ENCODE results near the gene SHMT2. TPM values are rescaled to one million over a fixed set of nuclear protein-coding genes. Genes with fewer than 3 reads are reported as not detected.

SHMT2 gene
- total and polyA plus RNA-seq, 7 experiments from 2014 or later: 21.7 to 175 (median 36.1) TPM

DNA sequence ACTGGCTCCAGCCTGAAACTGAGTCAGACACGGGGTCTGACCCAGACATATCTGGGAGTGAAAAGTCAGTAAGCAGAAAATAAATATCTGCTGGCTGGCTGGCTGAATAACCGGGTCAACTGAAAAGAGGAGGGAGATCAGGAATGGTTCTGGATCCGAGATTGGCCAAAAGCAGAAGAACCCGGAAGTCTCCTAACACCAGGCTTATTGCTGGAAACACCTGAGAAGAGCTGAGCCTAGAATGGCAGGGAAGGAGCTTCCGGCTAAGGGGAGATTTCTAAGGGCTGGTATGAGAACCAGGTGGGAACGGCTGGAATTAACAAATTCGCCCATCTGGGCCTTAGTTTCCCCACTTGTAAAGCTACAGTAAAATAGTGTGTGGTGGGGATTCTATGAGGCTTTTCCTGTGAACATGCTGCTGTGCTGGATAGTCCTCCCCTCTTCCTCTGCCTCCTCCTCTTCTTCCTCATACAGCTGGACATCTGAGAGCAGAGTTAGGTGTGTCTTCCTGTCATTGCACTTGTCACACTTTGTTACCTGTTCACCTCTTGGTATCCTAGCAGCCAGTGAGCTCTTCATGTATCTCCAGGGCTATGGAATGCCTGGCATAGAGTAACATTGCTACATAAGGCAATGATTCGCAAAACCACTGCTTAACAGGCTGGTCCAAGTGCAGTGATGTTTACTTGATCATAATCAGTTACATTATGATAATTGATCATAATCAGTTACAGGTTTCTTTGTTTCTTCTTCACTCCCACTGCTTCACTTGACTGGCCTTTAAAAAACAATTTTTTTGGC lies 2.0 kb upstream of the SHMT2 start:
- Histone ChIP-seq H3K4me3 (ENCODE audit: low read length) (no peak overlapping the region), H3K4me1 (ENCODE audit: control insufficient read depth in 2 of 2, insufficient read depth in 2 of 2, low read length in 2 of 2) (peaks cover 21 to 50% of the 10 kb centered on the region in 2 donors), H3K9me3 (ENCODE audit: control insufficient read depth in 2 of 3, low read length in 3 of 3) (no peaks in the 10 kb centered on the region), H3K27me3 (ENCODE audit: control insufficient read depth in 2 of 2, insufficient read depth in 2 of 2, low read length in 2 of 2) (peaks cover 6 to 35% of the 10 kb centered on the region in 2 donors), H3K27ac (ENCODE audit: low read depth, low read length) (no peak overlapping the region), H3K36me3 (ENCODE audit: control insufficient read depth in 2 of 3, insufficient read depth in 3 of 3, low read length in 3 of 3) (peaks cover 0 to 13% (median 0%) of the 10 kb centered on the region in 3 experiments)
- intact Hi-C loops (cut with micrococcal nuclease): loop anchor here in 1 of 2 donors (5.0 kb wide), 1 partner anchor 595 kb away; the partner anchor contains the start of gene BAZ2A
- Mint-ChIP-seq H3K27ac (peak overlapping the region in 1 of 9 donors; percentile 34), H3K27me3 (peaks cover 32 to 50% (median 44%) of the 10 kb centered on the region in 5 donors), H3K4me3 (peak overlapping the region in 4 of 10 donors; percentile 13 to 39 (median 30)), H3K36me3 (peaks cover 0 to 17% (median 0%) of the 10 kb centered on the region in 5 donors), H3K9me3 (peaks cover 0 to 5% (median 0%) of the 10 kb centered on the region in 11 donors), H3K4me1 (peaks cover 38 to 69% (median 59%) of the 10 kb centered on the region in 7 donors)
- no peak for ATAC-seq
- POLR2A ChIA-PET: interaction anchor here (0.7 to 9.4 kb wide), 4 partner anchors 13 to 380 kb away, joined by 3 to 79 read pairs (median 6); a partner anchor contains a TSS
- no peak for DNase-seq
- CTCF ChIA-PET: interaction anchor here (1.4 to 11.7 kb wide), 3 partner anchors 13 to 168 kb away, joined by 3 to 148 read pairs (median 4); a partner anchor contains a TSS

DNA sequence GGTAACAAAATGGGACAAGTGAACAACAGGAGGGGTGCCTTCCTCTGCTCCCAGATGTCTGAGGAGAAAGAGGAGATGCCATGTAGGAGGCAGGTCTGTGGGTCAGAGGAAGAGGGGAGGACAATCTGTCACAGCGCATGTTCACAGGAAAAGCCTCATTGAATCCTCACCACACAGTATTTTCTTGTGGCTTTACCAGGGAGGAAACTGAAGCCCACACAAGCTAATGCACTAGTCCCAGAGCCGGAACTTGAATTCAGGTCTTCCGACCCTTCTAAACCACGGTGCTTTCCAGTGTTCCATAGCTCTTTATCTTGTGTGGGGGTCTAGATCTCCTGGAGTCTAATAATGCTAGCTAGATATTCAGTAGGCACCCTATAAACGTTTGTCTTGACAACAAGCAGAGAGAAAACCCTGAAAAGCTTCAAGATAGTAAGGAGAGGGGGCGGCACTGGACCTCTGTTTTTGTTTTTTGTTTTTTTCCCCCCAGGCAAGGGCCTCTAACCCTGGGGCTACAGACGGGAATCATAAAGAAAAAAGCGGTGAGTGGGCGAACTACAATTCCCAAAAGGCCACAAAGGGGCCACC lies 371 bp upstream of the SHMT2 start:
- peaks cover 38 to 60% (median 55%) of the 10 kb centered on the region in 7 donors for H3K4me1 Mint-ChIP-seq
- DNase-seq: no peak
- peaks cover 0 to 2% (median 0%) of the 10 kb centered on the region in 11 donors for H3K9me3 Mint-ChIP-seq
- peaks cover 16 to 34% (median 28%) of the 10 kb centered on the region in 5 donors for H3K27me3 Mint-ChIP-seq
- no peak for ATAC-seq
- Histone ChIP-seq H3K4me3 (ENCODE audit: low read length) (peak overlapping the region; percentile 82), H3K27me3 (ENCODE audit: control insufficient read depth in 2 of 2, insufficient read depth in 2 of 2, low read length in 2 of 2) (peaks cover 6 to 19% of the 10 kb centered on the region in 2 donors), H3K4me1 (ENCODE audit: control insufficient read depth in 2 of 2, insufficient read depth in 2 of 2, low read length in 2 of 2) (peaks cover 21 to 50% of the 10 kb centered on the region in 2 donors), H3K36me3 (ENCODE audit: control insufficient read depth in 2 of 3, insufficient read depth in 3 of 3, low read length in 3 of 3) (peaks cover 0 to 29% (median 0%) of the 10 kb centered on the region in 3 experiments), H3K27ac (ENCODE audit: low read depth, low read length) (peak overlapping the region; percentile 69), H3K9me3 (ENCODE audit: control insufficient read depth in 2 of 3, low read length in 3 of 3) (no peaks in the 10 kb centered on the region)
- POLR2A ChIA-PET: interaction anchor here (0.6 to 9.4 kb wide), 7 partner anchors 11 to 592 kb away, joined by 3 to 79 read pairs (median 7); partner anchors contain the start of gene STAT6
- H3K4me3 Mint-ChIP-seq: peak overlapping the region; percentile 88 to 99 (median 92)
- intact Hi-C loops (cut with micrococcal nuclease): loop anchor here (1.0 to 5.0 kb wide), 4 partner anchors 10 to 597 kb away; partner anchors contain the start of genes BAZ2A (in 1 of the 2) and R3HDM2 (in 1 of the 2)
- H3K36me3 Mint-ChIP-seq: peaks cover 10 to 26% (median 13%) of the 10 kb centered on the region in 5 donors
- peak overlapping the region; percentile 3 to 95 (median 84) for H3K27ac Mint-ChIP-seq
- CTCF ChIA-PET: interaction anchor here (0.7 to 11.7 kb wide), 8 partner anchors 9 to 118 kb away, joined by 3 to 148 read pairs (median 4); a partner anchor contains a TSS

DNA sequence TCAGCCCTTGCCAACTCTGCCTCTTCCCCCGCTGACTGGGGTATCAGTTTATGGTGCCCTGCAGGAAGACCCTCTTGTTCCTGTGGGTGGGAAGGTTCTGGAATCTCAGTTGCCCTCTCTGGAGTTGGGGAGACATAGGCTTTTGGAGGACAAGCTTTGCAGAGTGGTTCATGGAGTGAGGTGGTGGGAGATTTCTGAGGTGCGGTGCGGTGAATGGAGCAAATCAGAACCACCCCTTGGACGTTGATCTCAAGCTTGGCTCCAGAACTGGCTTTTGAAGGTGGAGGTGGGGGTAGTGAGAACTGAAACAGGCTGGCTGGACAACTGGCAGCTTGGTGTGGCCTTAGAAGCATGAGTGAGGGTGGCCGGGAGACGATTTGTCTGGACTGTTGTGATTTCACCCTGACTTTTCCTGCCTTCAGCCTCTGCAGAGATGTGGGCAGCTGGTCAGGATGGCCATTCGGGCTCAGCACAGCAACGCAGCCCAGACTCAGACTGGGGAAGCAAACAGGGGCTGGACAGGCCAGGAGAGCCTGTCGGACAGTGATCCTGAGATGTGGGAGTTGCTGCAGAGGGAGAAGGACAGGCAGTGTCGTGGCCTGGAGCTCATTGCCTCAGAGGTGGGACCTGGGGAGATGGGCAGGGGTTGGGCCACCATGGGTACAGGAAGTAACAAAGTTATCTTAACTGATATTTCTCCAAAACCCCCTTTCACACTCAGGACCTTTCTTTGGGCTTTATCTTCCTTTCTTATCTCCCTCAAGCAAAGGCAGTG lies 1.1 kb downstream of the SHMT2 start:
- Mint-ChIP-seq H3K36me3 (peaks cover 13 to 30% (median 18%) of the 10 kb centered on the region in 5 donors), H3K9me3 (no peaks in the 10 kb centered on the region), H3K27me3 (peaks cover 8 to 24% (median 19%) of the 10 kb centered on the region in 5 donors), H3K27ac (peak overlapping the region in 4 of 9 donors; percentile 74 to 95 (median 80)), H3K4me1 (peaks cover 36 to 61% (median 48%) of the 10 kb centered on the region in 7 donors), H3K4me3 (peak overlapping the region; percentile 88 to 99 (median 92))
- H3K9me3 ChIP-seq (ENCODE audit: control insufficient read depth in 2 of 3, low read length in 3 of 3): no peaks in the 10 kb centered on the region
- peaks cover 6% of the 10 kb centered on the region in 2 donors for H3K27me3 ChIP-seq (ENCODE audit: control insufficient read depth in 2 of 2, insufficient read depth in 2 of 2, low read length in 2 of 2)
- POLR2A ChIA-PET: interaction anchor here (0.6 to 9.4 kb wide), 3 partner anchors 10 to 479 kb away, joined by 3 to 79 read pairs (median 3); a partner anchor contains a TSS
- peaks cover 0 to 42% (median 0%) of the 10 kb centered on the region in 3 experiments for H3K36me3 ChIP-seq (ENCODE audit: control insufficient read depth in 2 of 3, insufficient read depth in 3 of 3, low read length in 3 of 3)
- peaks cover 21 to 38% of the 10 kb centered on the region in 2 donors for H3K4me1 ChIP-seq (ENCODE audit: control insufficient read depth in 2 of 2, insufficient read depth in 2 of 2, low read length in 2 of 2)
- DNase-seq (no peak), ATAC-seq (no peak)
- H3K27ac ChIP-seq (ENCODE audit: low read depth, low read length): peak overlapping the region; percentile 69
- H3K4me3 ChIP-seq (ENCODE audit: low read length): peak overlapping the region; percentile 82
- CTCF ChIA-PET: interaction anchor here (1.5 to 11.7 kb wide), 3 partner anchors 11 to 17 kb away, joined by 7 to 148 read pairs (median 40); a partner anchor contains a TSS
- intact Hi-C loops (cut with micrococcal nuclease): no loop called here

DNA sequence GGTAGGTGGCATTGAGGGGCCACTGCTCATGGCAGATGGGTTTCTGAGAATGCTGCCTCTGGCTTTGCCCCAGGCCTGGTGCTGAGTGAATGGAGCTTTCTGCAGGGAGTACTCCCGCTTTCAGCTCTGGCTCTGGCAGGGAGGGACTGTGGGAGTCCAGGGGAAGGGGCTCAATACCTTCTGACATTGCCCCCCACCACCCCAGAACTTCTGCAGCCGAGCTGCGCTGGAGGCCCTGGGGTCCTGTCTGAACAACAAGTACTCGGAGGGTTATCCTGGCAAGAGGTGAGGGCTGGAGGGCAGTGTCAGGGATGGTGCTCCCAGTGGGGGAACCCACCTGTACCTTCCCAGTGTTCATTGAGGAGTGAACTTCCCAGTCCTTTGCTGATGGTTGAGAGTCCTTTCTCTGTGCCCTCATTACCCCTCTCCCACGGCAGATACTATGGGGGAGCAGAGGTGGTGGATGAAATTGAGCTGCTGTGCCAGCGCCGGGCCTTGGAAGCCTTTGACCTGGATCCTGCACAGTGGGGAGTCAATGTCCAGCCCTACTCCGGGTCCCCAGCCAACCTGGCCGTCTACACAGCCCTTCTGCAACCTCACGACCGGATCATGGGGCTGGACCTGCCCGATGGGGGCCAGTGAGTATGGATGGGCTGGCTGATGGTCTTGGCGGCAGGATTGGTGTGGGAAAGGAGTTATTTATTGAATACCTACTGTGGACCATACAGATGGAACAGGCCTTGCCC lies 1.9 kb downstream of the SHMT2 start:
- intact Hi-C loops (cut with micrococcal nuclease): no loop called here
- Mint-ChIP-seq H3K36me3 (peaks cover 13 to 29% (median 18%) of the 10 kb centered on the region in 5 donors), H3K9me3 (no peaks in the 10 kb centered on the region), H3K27ac (no peak overlapping the region), H3K4me1 (peaks cover 34 to 57% (median 46%) of the 10 kb centered on the region in 7 donors), H3K4me3 (peak overlapping the region in 8 of 10 donors; percentile 29 to 99 (median 92)), H3K27me3 (peaks cover 9 to 21% (median 14%) of the 10 kb centered on the region in 5 donors)
- Histone ChIP-seq H3K4me3 (ENCODE audit: low read length) (no peak overlapping the region), H3K4me1 (ENCODE audit: control insufficient read depth in 2 of 2, insufficient read depth in 2 of 2, low read length in 2 of 2) (peaks cover 21 to 35% of the 10 kb centered on the region in 2 donors), H3K9me3 (ENCODE audit: control insufficient read depth in 2 of 3, low read length in 3 of 3) (no peaks in the 10 kb centered on the region), H3K36me3 (ENCODE audit: control insufficient read depth in 2 of 3, insufficient read depth in 3 of 3, low read length in 3 of 3) (peaks cover 0 to 42% (median 0%) of the 10 kb centered on the region in 3 experiments), H3K27me3 (ENCODE audit: control insufficient read depth in 2 of 2, insufficient read depth in 2 of 2, low read length in 2 of 2) (peaks cover 0 to 6% of the 10 kb centered on the region in 2 donors), H3K27ac (ENCODE audit: low read depth, low read length) (no peak overlapping the region)
- CTCF ChIA-PET: interaction anchor here (0.6 to 11.7 kb wide), 3 partner anchors 10 to 18 kb away, joined by 3 to 148 read pairs (median 40); a partner anchor contains a TSS
- no peak for DNase-seq
- POLR2A ChIA-PET: interaction anchor here (9.4 kb wide), 1 partner anchor 9 kb away, joined by 79 read pairs; a partner anchor contains a TSS
- ATAC-seq: no peak

DNA sequence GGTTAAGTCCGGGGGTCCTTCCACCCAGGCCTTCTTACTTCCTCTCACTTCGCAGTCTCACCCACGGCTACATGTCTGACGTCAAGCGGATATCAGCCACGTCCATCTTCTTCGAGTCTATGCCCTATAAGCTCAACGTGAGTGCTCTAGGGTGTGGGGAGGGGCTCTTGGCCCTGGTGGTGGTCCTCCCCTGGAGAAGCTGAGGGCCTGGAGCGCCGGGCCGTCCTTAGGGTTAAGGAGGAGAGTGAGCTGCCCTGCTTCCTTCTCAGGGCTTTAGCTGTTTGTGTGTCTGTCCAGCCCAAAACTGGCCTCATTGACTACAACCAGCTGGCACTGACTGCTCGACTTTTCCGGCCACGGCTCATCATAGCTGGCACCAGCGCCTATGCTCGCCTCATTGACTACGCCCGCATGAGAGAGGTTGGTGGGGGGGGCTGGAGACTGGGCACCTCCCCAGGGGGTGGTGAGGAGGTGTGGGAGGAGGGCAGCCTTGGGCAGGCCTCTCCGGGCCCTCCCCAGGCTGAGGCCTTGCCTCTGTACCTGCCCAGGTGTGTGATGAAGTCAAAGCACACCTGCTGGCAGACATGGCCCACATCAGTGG lies 2.7 kb downstream of the SHMT2 start:
- intact Hi-C loops (cut with micrococcal nuclease): no loop called here
- Histone ChIP-seq H3K4me1 (ENCODE audit: control insufficient read depth in 2 of 2, insufficient read depth in 2 of 2, low read length in 2 of 2) (peaks cover 21 to 35% of the 10 kb centered on the region in 2 donors), H3K36me3 (ENCODE audit: control insufficient read depth in 2 of 3, insufficient read depth in 3 of 3, low read length in 3 of 3) (peaks cover 0 to 42% (median 0%) of the 10 kb centered on the region in 3 experiments), H3K27me3 (ENCODE audit: control insufficient read depth in 2 of 2, insufficient read depth in 2 of 2, low read length in 2 of 2) (peaks cover 0 to 3% of the 10 kb centered on the region in 2 donors), H3K27ac (ENCODE audit: low read depth, low read length) (no peak overlapping the region), H3K4me3 (ENCODE audit: low read length) (no peak overlapping the region), H3K9me3 (ENCODE audit: control insufficient read depth in 2 of 3, low read length in 3 of 3) (no peaks in the 10 kb centered on the region)
- H3K36me3 Mint-ChIP-seq: peaks cover 13 to 29% (median 18%) of the 10 kb centered on the region in 5 donors
- ATAC-seq: no peak
- H3K27me3 Mint-ChIP-seq: peaks cover 11 to 21% (median 17%) of the 10 kb centered on the region in 5 donors
- DNase-seq: no peak
- POLR2A ChIA-PET: interaction anchor here (0.7 kb wide), 1 partner anchor 8 kb away, joined by 3 read pairs; no protein-coding TSS in a partner anchor
- no peaks in the 10 kb centered on the region for H3K9me3 Mint-ChIP-seq
- no peak overlapping the region for H3K27ac Mint-ChIP-seq
- peak overlapping the region in 3 of 10 donors; percentile 17 to 30 (median 23) for H3K4me3 Mint-ChIP-seq
- CTCF ChIA-PET: interaction anchor here (3.8 to 11.7 kb wide), 2 partner anchors 9 to 18 kb away, joined by 40 to 148 read pairs; a partner anchor contains a TSS
- peaks cover 36 to 59% (median 48%) of the 10 kb centered on the region in 7 donors for H3K4me1 Mint-ChIP-seq

All from naive thymus-derived CD4-positive, alpha-beta T cell (primary cell).